ENCODE data around the gene CNTN1.

DNA sequence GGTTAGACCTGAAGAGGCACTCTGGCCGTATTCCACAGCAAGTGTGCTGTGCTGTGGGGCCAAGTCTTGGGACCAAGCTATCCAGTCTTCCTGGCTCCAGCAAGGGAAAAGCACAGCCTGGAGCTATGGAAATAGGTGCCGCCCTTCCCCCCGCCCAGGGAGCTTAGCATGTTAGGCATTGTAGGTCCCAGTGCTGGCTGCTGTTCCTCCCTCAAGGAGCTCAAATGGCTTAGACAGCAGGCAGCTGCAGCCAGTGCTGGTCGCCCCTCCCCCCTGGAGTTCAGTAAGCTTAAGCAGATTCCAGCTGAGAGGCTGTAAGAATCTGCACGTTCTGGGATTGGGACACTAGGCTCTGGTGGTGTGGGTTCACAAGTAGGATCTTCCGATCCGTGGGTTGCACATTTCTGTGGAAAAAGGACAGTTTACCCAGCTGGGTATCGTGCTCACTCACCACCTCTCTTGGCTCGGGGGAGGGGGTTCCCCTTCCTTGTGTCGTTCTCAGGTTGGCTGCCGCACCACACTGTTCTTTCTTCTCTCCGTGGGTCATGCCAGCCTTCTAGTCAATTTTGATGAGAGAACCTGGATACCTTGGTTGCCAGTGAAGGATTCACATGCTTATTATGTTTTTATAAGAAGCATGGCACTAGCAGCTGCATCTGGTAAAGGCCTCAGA lies 127.3 kb downstream of the CNTN1 start:
- TF ChIP-seq ARNT (IDR thresholded peaks at IDR 0.05) (no peak), BHLHE40 (IDR thresholded peaks at IDR 0.05; ENCODE audit: borderline replicate concordance) (no peak)

Measured in HEK293T (cell line).